Embryonic facial prominence (tissue), 1 donor: ENCODE results near the gene HAVCR2.

Source experiments
- DNase-seq: peaks from one replicate; pipeline ENCODE4 v3.0.0-alpha.2; 2016; ENCODE audit errors: extremely low spot score

Gene HAVCR2

DNA sequence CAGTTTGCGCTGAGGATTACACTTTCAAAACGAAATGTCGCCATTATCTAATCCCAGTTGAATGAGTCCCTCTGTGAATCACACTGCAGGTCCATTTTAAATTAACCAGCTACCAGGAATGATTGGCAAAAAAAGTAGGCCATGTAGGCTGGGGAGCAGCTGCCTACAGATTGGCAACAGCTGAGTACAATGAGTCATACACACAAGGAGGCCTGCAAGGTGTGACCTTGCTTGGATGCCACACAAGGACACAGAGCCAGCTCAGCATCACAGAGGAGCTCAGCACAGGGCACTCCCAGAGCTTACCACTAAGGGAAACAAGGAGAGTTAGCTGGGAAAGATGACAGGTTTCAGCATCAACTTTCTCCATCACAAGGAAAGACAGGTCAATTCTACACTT, 62.8 kb downstream of the HAVCR2 start:
- no peak for DNase-seq

DNA sequence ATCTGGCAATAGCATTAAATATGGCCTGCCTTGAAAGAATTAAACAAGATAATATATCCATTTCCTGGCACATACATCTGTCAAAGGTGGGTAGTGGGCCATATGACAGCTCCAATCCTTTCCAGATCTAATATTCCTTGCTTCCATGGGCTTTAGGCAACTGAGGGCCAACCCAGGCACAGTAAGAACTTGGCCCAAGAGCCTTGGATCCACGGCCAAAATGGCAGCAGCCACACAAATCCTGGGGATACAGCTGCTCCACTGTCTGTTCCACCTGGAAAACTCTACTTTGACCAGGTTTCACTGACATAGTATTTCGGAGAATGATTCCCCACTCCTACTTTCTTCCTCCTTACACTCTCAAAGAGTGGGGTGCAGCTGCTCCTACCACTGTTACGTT, 63.2 kb downstream of the HAVCR2 start:
- DNase-seq = no peak

DNA sequence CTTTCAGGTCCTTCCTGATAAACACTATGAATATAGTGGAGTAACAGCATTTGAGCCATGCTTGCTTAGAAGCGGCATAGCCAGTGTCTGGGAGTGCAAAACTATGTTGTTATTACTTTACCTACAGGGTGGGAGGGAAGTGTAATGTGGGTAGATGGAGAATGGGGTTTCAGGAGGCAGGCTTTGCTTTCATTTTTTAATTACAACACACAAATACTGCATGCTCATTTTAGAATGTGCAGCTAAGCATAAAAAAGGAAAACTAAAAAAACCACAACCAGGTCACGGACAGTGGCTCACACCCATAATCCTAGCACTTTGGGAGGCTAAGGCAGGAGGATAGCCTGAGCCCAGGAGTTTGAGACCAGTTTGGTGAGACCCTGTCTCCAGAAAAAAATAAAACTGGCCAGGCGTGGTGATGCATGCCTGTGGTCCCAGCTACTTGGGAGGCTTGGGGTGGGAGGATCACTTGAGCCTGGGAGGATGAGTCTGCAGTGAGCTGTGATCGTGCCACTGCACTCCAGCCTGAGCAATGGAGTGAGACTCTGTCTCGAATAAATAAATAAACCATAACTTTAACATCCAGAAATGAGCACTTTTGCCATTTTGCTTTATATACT, 70.2 kb downstream of the HAVCR2 start:
- no peak for DNase-seq
